CD4-positive, alpha-beta T cell treated with Interleukin-15 for 4 hours (primary cell): Measurements from ENCODE around the gene KRT8.
"Not testable (repeated sequence)": the region's sequence is repeated elsewhere in the genome, so short reads cannot be mapped to it uniquely, and the experiment has no call there.

Experiments
- DNase-seq: peaks from one replicate; pipeline ENCODE4 v3.0.0-alpha.2; 2020; ENCODE audit warnings: low spot score

The KRT8 gene

DNA sequence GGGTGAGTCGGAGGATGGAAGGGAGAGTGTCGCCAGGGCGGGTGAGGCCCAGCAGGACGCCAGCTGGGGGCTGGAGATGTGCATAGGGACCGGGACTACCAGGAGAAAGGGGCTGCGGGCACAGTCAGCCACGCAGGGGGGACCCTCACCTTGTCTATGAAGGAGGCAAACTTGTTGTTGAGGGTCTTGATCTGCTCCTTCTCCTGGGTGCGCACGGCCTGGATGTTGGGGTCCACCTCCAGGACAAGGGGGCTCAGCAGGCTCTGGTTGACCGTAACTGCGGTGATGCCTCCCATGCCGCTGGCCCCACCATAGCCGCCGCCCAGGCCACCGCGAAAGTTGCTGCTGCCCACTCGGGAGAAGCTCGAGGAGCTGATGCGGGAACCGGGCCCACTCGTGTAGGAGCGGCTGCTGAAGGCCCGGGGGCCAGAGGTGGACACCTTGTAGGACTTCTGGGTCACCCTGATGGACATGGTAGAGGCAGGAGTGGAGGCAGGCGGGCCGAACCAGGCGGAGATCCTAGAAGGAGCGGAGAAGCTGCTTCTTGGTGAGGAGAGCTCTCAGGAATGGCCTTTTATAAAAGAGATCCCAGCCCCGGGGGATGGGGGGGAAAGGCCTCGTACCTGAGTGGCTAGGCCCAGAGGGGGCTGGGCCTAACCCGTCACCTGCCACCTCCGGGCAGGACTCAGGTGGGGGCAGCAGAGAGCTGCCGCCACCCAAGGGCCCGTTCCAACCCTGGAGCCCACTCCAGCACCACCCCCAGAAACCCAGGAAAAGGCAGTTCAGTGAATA is at the start of gene KRT8:
KRT8 (minus strand) TSS at position 568 of the 792 bp plus-strand sequence; CDS start at position 473, 95 bp downstream.
- DNase-seq, result not testable (repeated sequence)

DNA sequence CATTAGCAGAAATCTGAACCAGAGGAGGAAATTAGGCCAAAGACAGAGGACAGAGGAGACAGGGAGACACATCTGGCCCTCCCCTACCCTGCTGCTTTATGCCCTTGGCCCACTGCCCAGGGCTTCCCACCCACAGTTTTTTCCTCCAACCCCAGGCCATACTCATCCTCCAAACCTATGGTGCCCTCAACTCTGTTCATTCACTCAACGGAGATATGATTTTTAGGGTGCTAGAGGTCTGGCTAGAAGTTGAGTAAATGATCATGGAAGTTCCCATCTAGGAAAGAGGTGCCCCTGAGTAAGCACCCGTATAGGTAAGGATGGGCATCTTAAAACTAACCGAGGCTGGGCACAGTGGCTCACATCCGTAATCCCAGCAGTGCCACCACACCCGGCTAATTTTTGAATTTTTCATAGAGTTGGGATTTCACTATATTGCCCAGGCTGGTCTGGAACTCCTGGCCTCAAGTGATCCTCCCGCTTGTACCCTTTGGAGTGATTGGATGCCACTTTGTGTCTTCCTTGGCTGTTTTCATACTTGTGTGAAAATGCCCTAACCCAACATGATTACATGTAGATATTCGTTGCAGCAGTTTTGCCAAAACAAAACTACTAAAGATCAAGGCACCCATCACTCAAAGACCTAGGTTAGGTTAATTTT is 48.4 kb upstream of the KRT8 start:
- DNase-seq, result no peak

DNA sequence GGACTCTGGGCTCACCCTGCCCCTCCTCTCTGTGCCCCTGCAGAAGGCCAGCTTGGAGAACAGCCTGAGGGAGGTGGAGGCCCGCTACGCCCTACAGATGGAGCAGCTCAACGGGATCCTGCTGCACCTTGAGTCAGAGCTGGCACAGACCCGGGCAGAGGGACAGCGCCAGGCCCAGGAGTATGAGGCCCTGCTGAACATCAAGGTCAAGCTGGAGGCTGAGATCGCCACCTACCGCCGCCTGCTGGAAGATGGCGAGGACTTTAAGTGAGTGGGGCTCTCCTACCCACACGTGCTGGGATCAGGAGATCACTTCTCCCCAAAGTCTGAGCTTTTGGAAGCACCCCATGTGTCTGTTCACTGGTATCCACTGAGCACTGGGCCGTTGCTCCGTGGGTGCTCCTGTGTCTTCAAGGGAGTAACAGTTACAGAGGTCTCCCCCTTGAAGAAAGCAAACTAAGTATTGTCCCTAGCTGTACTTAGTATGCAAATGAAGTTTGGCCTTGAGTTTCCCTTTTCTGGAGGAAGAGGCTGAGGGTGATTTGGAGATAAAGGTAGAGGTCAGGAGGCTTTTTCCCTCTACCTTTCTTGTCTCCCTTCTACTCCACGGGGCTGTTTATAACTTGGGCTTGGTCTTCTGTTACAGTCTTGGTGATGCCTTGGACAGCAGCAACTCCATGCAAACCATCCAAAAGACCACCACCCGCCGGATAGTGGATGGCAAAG is 47.4 kb upstream of the KRT8 start:
- no peak for DNase-seq

DNA sequence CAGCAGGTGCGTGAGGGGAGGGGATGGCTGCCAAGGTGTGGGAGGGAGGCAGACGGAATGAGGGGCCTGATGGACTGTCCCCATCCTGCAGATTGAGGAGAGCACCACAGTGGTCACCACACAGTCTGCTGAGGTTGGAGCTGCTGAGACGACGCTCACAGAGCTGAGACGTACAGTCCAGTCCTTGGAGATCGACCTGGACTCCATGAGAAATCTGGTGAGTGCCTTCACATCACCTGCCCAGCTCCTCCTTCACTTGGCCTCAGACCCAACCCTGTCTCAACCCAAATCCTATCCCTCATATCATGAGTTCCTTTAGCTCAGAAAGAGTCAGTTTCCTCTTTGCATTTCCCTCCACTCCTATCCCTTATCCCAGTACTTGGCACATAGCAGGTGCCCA is 46.8 kb upstream of the KRT8 start:
- no peak for DNase-seq

DNA sequence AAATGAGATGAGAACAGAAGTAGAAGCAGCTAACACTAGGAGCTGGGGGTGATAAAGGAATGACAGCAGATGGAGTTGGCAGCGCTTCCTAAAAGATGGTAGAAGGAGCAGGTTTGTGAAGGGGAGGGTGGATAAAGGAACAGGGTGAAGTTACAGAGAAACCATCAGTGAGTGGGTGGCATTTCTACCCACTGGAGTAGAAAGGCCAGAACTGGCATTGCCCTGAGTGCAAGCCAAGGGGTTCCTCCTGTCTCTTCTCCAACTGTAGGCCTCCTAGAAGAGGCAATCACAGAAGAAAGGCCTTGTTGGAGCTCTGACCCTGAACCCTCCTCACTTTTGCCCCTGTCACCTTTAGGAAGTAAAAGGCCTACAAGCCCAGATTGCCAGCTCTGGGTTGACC is 46.2 kb upstream of the KRT8 start:
- DNase-seq, result no peak

DNA sequence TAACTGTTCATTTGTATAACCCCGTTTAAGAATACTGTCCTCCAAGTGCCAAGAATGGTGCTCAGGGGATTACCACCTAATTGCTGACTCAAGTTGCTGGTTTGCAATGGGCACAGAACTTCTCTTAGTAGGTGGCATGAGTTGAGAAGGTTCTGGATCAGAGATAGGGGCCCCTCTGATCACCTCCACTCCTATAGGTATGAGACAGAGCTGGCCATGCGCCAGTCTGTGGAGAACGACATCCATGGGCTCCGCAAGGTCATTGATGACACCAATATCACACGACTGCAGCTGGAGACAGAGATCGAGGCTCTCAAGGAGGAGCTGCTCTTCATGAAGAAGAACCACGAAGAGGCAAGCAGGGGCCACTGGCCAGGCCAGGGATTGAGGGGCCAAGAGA is 45.7 kb upstream of the KRT8 start:
- no peak for DNase-seq

DNA sequence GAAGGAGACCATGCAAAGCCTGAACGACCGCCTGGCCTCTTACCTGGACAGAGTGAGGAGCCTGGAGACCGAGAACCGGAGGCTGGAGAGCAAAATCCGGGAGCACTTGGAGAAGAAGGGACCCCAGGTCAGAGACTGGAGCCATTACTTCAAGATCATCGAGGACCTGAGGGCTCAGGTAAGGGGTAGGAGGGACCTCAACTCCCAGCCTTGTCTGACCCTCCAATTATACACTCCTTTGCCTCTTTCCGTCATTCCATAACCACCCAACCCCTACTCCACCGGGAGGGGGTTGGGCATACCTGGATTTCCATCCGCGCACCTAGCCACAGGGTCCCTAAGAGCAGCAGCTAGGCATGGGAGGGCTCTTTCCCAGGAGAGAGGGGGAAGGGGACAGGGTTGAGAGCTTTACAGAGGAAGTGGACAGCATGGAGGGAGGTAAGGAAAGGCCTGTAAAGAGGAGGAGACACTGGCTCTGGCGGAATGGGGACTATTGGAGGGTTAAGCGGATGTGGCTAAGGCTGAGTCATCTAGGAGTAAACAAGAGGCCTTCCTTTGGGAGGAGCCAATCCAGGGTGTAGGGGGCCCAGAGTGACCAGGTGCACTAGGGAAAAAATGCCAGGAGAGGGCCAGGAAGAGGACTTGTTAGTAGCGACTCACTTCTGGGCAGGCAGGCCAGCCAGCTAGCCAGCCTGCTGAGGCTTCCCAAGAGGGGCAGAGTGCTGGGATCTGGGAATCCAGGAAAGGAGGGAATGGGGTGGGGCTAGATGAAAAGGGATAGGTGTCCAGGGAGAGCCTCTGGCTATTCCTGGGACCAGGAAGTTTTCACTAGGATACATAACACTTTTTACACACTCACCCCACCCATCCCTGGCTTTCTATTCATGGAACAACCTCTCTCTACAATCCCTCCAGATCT is 44.8 kb upstream of the KRT8 start:
- no peak for DNase-seq

DNA sequence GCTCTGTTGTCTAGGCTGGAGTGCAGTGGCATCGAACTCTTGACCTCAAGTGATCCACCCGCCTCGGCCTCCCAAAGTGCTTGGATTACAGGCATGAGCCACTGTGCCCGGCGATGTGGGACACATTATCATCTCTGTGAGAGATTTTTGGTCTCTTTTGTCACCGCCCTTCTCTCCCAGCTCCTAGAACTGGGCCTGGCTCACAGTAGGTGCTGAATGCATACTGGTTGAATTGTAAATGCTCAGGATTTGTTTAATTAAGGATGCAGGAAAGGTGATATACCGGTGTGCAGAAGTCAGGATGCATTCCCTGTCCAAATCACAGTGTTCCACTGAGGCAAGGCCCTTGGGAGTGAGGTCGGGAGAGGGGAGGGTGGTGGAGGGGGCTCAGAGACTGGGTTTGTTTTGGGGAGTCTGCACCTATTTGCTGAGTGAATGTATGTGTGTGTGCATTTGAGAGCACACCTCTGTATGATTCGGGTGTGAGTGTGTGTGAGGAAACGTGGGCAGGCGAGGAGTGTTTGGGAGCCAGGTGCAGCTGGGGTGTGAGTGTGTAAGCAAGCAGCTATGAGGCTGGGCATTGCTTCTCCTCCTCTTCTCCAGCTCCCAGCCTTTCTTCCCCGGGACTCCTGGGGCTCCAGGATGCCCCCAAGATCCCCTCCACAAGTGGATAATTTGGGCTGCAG is 43.0 kb upstream of the KRT8 start:
- DNase-seq, result no peak

DNA sequence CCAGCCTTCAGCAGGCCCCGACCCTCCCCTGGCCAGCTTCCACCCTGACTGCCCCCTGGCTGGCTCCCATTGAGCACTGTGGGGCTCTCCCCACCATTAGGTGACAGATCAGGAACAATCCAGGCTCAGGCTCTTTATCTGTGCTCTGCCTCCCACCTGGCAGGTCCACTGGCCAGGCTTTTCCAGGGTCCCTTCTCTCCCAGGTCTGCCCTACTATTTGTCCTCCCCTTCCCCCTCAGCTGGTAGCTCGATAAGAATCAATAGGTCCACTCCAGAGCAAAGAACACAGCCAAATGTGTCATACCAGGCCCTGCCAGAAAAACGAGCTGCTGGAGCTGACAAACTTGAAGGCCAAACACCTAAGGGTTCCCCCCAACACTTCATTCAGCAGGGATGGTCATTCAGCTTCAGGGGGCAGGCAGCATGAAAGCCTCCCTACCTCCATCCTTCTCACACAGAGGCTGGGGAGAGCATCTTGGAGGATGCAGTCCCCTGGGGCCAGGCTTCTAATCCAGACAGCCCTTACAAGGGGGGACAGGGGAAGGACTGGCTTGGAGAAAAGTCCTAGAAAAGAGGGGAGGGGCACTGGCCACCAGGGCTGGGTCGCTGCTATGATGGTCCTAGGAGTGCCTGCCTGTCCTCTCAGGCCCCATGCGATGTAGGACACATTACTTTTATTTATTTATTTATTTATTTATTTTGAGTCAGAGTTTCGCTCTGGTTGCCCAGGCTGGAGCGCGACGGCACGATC is 42.1 kb upstream of the KRT8 start:
- no peak for DNase-seq

DNA sequence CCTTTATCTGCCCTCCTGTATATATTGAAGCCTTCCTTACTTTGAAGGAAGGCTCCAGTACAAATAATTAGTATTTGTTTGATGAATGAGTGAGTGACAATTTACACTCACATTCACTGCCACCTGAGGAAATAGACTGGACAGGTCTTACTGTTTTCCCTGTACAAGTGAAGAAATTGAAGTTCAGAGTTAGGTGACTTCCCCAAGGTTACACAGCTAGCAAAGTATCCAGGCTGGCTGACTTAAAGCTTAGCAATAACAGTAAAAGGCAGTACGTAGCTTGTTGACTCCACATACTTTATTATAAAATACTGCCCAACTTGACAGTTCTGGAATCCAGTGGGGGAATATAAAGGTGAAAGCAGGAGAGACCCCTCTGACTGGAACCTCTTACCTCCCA is 41.5 kb upstream of the KRT8 start:
- DNase-seq, result no peak

DNA sequence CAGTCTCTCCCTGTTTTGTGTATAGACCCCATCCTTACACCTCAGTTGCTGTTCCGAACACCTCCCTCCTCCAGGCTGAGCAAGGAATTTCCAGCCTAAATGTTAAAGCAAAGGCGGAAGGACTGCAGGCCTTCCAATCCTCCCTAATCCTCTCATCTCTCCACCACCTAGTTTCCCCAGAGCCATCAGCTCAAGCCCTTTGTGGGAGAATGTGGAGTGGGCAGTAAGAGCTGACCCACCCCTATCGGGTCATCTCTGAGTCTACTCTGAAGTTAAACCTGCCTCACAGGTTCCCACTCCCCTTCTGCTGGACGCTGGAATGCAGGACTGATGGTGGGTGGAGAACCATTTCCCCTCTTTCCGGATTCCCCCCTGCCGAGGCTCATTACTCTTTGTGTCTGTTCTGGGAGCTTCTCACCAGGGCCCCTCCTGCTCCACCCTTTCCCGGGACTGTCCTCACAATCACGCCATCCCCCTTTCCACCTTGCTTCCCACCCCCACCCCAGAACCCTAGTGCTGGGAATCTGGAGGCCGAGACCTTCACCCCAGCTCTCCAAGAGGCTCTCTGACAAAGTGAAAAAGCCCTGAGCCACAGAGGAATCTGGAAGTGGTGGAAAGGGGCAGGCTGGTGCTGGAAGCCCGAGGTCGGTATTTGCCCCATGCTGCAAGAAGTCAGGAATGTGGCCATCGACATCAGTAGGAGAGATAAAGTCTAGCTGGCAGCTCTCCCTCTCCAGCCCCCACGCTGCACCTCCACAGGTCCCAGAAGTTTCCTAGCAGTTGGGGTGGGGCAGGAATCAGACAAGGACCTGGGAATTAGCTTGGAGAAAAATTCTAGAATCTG is 40.7 kb upstream of the KRT8 start:
- DNase-seq, result no peak

DNA sequence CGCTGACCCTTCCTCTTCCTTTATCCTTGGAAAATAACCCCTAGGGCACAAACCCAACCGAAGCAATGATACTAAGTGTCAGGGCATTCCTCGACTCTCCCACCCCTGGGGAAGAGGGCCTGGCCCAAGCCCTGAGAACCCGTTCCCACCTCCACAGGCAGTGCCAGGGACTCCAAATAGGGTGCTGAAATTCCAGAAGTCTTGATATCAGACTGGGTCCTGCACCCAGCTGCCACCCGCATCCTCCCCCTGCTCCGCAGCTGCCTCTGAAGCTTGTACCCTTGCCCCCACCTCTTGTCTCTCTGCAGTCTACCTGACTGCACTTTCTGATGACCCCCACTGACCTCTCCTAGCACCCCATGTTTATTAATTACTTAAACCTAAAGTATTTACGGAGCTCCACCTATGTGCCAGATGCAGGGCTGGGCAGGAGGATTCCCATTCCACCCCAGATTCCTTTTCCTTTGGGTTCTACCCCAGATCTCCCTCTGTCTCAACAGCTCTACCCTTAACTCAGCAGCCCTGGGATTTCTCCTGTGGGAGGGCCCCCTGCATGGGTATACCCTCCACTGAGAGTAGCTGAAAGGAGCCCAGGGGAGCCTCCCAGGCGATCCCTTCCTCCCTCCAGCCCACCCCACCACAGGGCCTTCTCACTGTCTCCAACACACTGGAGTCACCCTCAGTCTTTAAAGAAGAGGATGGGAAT is 40.0 kb upstream of the KRT8 start:
- no peak for DNase-seq

DNA sequence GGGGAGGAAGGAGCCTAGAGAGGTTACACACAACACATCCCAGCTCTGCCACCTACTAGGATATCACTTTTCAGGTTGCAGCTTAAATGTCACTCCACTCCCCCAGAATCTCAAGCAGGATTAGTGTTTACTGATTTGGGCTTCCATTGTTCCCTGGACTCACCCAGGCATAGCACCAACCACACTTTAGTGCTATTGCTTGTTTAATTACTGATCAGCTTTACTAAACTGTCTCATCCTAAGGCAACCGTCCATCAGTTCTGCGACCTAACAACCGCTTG is 38.0 kb upstream of the KRT8 start:
- no peak for DNase-seq

DNA sequence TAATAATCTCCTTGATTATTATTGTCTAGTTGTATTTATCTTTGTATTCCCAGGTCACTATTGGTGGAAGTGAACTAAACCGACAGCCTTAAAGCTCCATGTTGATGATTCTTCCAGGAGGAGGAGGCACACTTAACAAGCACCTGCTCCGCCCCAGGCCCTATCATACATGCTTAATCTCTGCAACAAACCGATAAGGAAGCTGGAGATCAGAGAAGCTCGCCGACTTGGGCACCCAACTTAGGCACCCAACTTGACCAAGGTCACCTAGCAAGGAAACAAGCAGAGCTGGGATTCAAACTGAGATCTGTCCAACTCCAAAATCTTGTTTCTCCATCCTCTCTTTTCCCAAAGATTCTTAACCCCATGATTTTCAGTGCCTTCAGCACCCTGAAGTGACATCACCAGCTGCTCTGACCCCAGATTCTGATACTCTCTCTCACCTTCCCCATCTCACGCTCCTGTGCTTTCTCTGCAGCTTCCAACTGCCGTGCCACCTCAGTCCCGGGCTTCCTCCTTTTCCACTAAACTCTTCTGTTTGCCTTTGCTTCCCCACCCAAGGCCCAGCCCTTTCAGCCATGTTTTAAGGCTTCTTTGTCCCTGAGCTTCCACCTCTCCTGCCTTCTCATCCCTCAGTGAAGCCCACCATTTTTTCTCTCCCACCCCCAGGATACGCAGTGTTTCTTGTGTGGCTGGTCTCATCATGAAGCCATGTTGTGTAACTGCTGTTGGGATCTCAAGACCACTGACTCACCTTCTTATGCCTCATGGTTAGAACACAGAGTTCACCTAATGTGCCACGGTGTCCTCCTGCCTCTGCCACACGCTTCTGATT is 37.4 kb upstream of the KRT8 start:
- no peak for DNase-seq

DNA sequence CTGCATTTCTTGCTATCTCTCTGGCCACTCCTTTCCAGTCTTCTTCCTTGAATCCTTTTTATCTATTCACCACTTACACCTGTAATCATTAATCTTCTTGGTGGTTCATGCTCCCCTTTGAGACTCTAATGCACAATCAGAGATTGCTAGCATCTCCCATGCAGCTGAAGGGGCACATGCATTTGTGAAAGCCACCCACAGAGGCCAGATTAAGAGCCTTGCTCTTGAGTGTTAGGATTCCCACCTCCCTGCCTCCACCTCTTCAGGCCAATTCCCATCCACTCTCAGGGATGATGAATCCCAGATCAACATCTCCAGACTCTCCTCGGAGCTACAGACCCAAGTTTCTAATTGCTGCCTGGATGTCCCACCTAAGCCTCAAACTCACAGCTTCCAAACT is 24.7 kb upstream of the KRT8 start:
- no peak for DNase-seq

DNA sequence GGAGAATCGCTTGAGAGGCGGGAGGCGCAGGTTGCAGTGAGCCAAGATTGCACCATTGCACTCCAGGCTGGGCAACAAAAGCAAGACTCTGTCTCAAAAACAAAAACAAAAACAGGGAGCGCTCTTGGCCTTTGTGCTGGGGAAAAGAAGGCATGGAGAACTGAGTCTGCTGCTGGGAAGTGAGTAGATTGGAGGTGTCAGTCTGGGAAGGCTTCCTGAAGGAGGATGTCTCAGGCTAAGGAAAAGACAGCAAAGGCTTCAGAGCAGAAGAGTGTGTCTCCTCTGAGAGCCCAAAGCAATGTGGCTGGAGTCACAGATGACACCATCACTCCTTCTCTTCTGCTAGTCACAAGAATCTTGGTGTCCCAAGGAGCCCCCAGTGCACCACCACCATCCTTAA is 23.1 kb upstream of the KRT8 start:
- no peak for DNase-seq

DNA sequence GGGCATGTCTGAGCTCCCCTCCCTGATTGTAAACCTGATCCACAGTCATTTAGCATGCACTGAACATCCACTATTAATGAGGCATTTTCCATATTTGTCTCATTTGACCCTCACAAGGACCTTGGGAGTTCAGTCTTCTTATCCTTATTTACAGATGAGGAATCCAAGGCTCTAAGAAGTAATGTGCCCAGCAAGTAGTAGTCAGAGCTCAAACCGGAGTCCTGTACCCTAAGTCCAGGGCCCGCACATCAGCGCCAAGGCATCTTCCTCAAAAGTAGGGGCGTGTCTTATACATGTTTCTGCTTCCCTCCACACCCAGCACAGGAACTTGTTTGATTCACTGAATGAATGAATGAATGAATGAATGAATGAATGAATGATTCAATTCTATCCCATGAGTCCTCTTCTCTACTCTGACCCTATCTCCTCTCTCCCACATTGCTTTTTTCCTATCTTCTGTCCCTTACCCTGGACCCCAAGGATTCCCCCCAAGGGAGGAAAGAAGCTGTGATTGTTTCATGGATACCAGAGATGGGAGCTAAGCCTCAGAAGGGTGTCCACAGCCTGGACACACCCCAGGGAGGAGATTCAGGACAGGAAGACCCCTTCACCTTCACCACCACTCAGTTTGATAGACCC is 21.8 kb upstream of the KRT8 start:
- no peak for DNase-seq
